Gastrocnemius medialis (tissue), 4 donors: ENCODE data around the gene LARP4B. TPM values are rescaled to one million over a fixed set of nuclear protein-coding genes. Genes with fewer than 3 reads are reported as not detected.
"Not testable (repeated sequence)": the region's sequence is repeated elsewhere in the genome, so short reads cannot be mapped to it uniquely, and the experiment has no call there.

Source experiments
- ATAC-seq, 2 donors: fragments of 150-250 bp; one replicate each; pipeline ENCODE4 v1.9.1; 2016
- DNase-seq, 2 donors: peaks; one replicate each; pipeline ENCODE4 v3.0.0-alpha.2; 2019
- H3K27ac ChIP-seq, 4 donors: fragments of 200-600 bp; sonication (generic); 1 replicate in 1 of 4; 2 replicates in 3 of 4; pipeline ENCODE4 v1.5.1; 2016 to 2018; ENCODE audit warnings: mild to moderate bottlenecking in 2 of 4, moderate library complexity in 1 of 4
- H3K27me3 ChIP-seq, 3 donors: fragments of 200-600 bp; sonication (generic) in 2 of 3; 1 replicate in 1 of 3; 2 replicates in 2 of 3; pipeline versions ENCODE4 v1.5.1 to v1.6.0; 2016 to 2019; ENCODE audit warnings: mild to moderate bottlenecking in 1 of 3, moderate library complexity in 1 of 3
- H3K36me3 ChIP-seq, 2 donors: fragments of 200-600 bp; sonication (generic) in 1 of 2; one replicate each; pipeline ENCODE4 v1.5.1; 2017 to 2018
- H3K4me1 ChIP-seq, 2 donors: fragments of 200-600 bp; sonication (generic) in 1 of 2; one replicate each; pipeline ENCODE4 v1.5.1; 2016 to 2017; ENCODE audit warnings: mild to moderate bottlenecking in 2 of 2
- H3K4me3 ChIP-seq, 4 donors: fragments of 200-600 bp; sonication (generic) in 3 of 4; 1 replicate in 1 of 4; 2 replicates in 3 of 4; pipeline ENCODE4 v1.5.1; 2016 to 2019; ENCODE audit warnings: mild to moderate bottlenecking in 2 of 4
- H3K9me3 ChIP-seq, 3 donors: fragments of 200-600 bp; sonication (generic) in 2 of 3; 1 replicate in 1 of 3; 2 replicates in 2 of 3; pipeline ENCODE4 v1.5.1; 2016 to 2019
- POLR2A ChIP-seq, 2 donors: fragments of 450-650 bp; IDR thresholded peaks; one replicate each; pipeline ENCODE4 v1.6.1; 2017; ENCODE audit warnings: antibody characterized with exemption in 2 of 2, mild to moderate bottlenecking in 2 of 2, moderate library complexity in 2 of 2
- in situ Hi-C, 4 donors: fragments of 200-750 bp; cut with MboI; loops; one replicate each; pipeline versions ENCODE4 v1.15.0 to v1.8.0; 2017; ENCODE audit warnings: low sequenced_read_pairs in 4 of 4
- intact Hi-C: fragments of 100-400 bp; cut with DNase I; formaldehyde crosslinking; loops from one replicate; pipeline ENCODE4 v1.15.1; 2023; ENCODE audit warnings: low total_unique reads
- total RNA-seq, 4 donors: library from RNA; depleted of rRNA; stranded (reverse); fragments of >200 nt; gene quantifications; one replicate each; pipeline versions ENCODE4 v1.1.0 to v1.2.3, GENCODE V29; 2016
- TF ChIP-seq, protein P1 (sequence below), 5 experiments: fragments of 450-650 bp in 3 of 5; fragments of 200-600 bp in 2 of 5; sonication (generic) in 2 of 5; IDR thresholded peaks in 4 of 5; conservative IDR thresholded peaks in 1 of 5; 1 replicate in 4 of 5; 2 replicates in 1 of 5; pipeline ENCODE4 v1.5.1; 2016 to 2019; ENCODE audit warnings: antibody characterized with exemption in 5 of 5, mild to moderate bottlenecking in 3 of 5, moderate library complexity in 3 of 5

The LARP4B gene
- total RNA-seq, 4 donors from 2014 or later: 29.7 to 45.6 (median 40.0) TPM

GRCh38 chr10:771647-772046 lies 159.9 kb downstream of the LARP4B start:
- Histone ChIP-seq H3K27ac (no peak overlapping the region), H3K27me3 (no peaks in the 10 kb centered on the region), H3K36me3 (no peaks in the 10 kb centered on the region), H3K4me1 (no peaks in the 10 kb centered on the region), H3K4me3 (no peak overlapping the region), H3K9me3 (no peaks in the 10 kb centered on the region)
- ATAC-seq (no peak), DNase-seq (no peak)
- intact Hi-C loops: no loop called here
- in situ Hi-C loops: no loop called here
- TF ChIP-seq, protein P1, sequence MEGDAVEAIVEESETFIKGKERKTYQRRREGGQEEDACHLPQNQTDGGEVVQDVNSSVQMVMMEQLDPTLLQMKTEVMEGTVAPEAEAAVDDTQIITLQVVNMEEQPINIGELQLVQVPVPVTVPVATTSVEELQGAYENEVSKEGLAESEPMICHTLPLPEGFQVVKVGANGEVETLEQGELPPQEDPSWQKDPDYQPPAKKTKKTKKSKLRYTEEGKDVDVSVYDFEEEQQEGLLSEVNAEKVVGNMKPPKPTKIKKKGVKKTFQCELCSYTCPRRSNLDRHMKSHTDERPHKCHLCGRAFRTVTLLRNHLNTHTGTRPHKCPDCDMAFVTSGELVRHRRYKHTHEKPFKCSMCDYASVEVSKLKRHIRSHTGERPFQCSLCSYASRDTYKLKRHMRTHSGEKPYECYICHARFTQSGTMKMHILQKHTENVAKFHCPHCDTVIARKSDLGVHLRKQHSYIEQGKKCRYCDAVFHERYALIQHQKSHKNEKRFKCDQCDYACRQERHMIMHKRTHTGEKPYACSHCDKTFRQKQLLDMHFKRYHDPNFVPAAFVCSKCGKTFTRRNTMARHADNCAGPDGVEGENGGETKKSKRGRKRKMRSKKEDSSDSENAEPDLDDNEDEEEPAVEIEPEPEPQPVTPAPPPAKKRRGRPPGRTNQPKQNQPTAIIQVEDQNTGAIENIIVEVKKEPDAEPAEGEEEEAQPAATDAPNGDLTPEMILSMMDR (IDR thresholded peaks at IDR 0.05 in 4 of 5, conservative IDR thresholded peaks at IDR 0.05 in 1 of 5): no peak
- TF ChIP-seq POLR2A (IDR thresholded peaks at IDR 0.05): no peak

DNA sequence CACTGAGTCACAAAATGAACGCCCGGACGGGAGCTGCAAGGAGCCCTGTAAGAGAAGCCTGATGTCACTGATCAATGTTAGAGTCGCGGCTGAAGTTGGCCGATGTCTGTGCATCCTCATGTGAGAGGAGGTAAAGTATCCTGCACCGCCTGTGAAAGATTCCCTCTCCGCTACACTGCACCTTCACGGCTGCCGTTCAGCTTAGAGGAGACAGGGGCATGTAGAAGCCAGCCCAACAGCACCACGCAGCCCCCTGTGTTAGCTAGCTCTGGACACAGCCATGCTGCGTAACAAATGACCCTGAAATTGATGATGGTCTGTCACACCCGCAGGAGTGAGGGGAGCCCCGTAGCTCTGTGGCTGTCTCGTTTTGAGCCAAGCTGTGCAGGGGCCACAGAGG lies 160.5 kb downstream of the LARP4B start:
- in situ Hi-C loops: no loop called here
- ATAC-seq: no peak
- H3K36me3 ChIP-seq: no peaks in the 10 kb centered on the region
- H3K27me3 ChIP-seq: no peaks in the 10 kb centered on the region
- no peaks in the 10 kb centered on the region for H3K4me1 ChIP-seq
- no peak overlapping the region for H3K27ac ChIP-seq
- no peaks in the 10 kb centered on the region for H3K9me3 ChIP-seq
- intact Hi-C loops: no loop called here
- no peak overlapping the region for H3K4me3 ChIP-seq
- DNase-seq: no peak
- TF ChIP-seq, protein P1 (IDR thresholded peaks at IDR 0.05 in 4 of 5, conservative IDR thresholded peaks at IDR 0.05 in 1 of 5): no peak
- no peak for TF ChIP-seq POLR2A (IDR thresholded peaks at IDR 0.05)

GRCh38 chr10:770048-770712 lies 161.3 kb downstream of the LARP4B start:
- ATAC-seq, DNase-seq, H3K9me3 ChIP-seq, H3K27ac ChIP-seq, in situ Hi-C loops, H3K4me3 ChIP-seq, H3K4me1 ChIP-seq, intact Hi-C loops, H3K36me3 ChIP-seq, H3K27me3 ChIP-seq: not testable (repeated sequence)

- no peaks in the 10 kb centered on the region for H3K4me1 ChIP-seq
- no peaks in the 10 kb centered on the region for H3K27me3 ChIP-seq
- no peak overlapping the region for H3K27ac ChIP-seq
- TF ChIP-seq, protein P1 (IDR thresholded peaks at IDR 0.05 in 4 of 5, conservative IDR thresholded peaks at IDR 0.05 in 1 of 5): no peak
- no peak for TF ChIP-seq POLR2A (IDR thresholded peaks at IDR 0.05)
- no peak for ATAC-seq
- H3K9me3 ChIP-seq: no peaks in the 10 kb centered on the region
- in situ Hi-C loops (no loop called here), intact Hi-C loops (no loop called here)
- DNase-seq: no peak
- H3K4me3 ChIP-seq: no peak overlapping the region
- no peaks in the 10 kb centered on the region for H3K36me3 ChIP-seq
These were observed 163.7 kb downstream of the LARP4B start for GRCh38 chr10:767794-768193.

DNA sequence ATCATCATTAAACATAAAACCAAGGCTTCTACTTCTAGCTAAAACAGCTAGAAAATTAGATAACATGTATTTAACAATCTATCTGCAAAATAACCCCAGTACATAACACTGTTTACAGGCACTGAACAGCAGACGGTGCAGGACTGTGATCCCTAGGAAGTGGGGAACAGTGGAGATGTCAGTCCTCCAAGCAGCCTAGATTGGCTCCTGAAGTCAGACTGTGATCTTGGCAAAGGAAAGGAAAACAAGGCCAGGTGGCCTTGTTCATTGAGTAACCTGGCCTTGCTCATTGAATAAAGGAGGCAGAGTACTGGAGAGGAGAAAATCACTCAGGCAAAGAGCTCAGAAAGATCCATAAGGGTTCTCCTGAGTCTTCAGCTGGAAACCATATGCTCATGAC lies 164.3 kb downstream of the LARP4B start:
- intact Hi-C loops (no loop called here), in situ Hi-C loops (no loop called here)
- Histone ChIP-seq H3K9me3 (peaks cover 0 to 3% (median 0%) of the 10 kb centered on the region in 3 donors), H3K4me3 (no peak overlapping the region), H3K27ac (no peak overlapping the region), H3K36me3 (no peaks in the 10 kb centered on the region), H3K27me3 (no peaks in the 10 kb centered on the region), H3K4me1 (no peaks in the 10 kb centered on the region)
- no peak for ATAC-seq
- no peak for DNase-seq
- TF ChIP-seq POLR2A (IDR thresholded peaks at IDR 0.05): no peak
- TF ChIP-seq, protein P1 (IDR thresholded peaks at IDR 0.05 in 4 of 5, conservative IDR thresholded peaks at IDR 0.05 in 1 of 5): no peak
